ENCODE results near the gene CALHM4.

CALHM4 gene

GRCh38 chr6:116553451-116553850, at the start of gene CALHM4:
Gene CALHM4, plus strand, starts transcription at chr6:116553751. Its CDS starts 43 bp downstream, at chr6:116553794.
- FAIRE-seq: no peak

GRCh38 chr6:116507324-116507723, 46.2 kb upstream of the CALHM4 start:
- no peak for FAIRE-seq

GRCh38 chr6:116508527-116508926, 45.0 kb upstream of the CALHM4 start:
- FAIRE-seq: no peak

- FAIRE-seq: no peak
Measured at GRCh38 chr6:116511424-116512110, 42.0 kb upstream of the CALHM4 start, which contains the start of gene CALHM5. Gene CALHM5, plus strand, starts transcription at chr6:116511639. Its CDS starts 58 bp downstream, at chr6:116511697.

GRCh38 chr6:116512111-116512559, 41.4 kb upstream of the CALHM4 start:
- no peak for FAIRE-seq

GRCh38 chr6:116512734-116513133, 40.8 kb upstream of the CALHM4 start:
- no peak for FAIRE-seq

GRCh38 chr6:116513224-116513875, 40.2 kb upstream of the CALHM4 start:
- no peak for FAIRE-seq

- no peak for FAIRE-seq
Measured at GRCh38 chr6:116514111-116514510, 39.4 kb upstream of the CALHM4 start.

- FAIRE-seq: no peak
Measured at GRCh38 chr6:116515141-116515540, 38.4 kb upstream of the CALHM4 start.

GRCh38 chr6:116518621-116519368, 34.8 kb upstream of the CALHM4 start:
- no peak for FAIRE-seq

- FAIRE-seq: no peak
Measured at GRCh38 chr6:116522896-116523295, 30.7 kb upstream of the CALHM4 start.

- FAIRE-seq: no peak
Measured at GRCh38 chr6:116524236-116524635, 29.3 kb upstream of the CALHM4 start.

- no peak for FAIRE-seq
Measured at GRCh38 chr6:116528133-116528532, 25.4 kb upstream of the CALHM4 start.

GRCh38 chr6:116528780-116529179, 24.8 kb upstream of the CALHM4 start:
- FAIRE-seq: no peak

GRCh38 chr6:116529466-116530290, 23.9 kb upstream of the CALHM4 start:
- FAIRE-seq: no peak

- peak; percentile 86 for FAIRE-seq
Measured at GRCh38 chr6:116530436-116530835, 23.1 kb upstream of the CALHM4 start.

- FAIRE-seq: peak; percentile 30
Measured at GRCh38 chr6:116531675-116532570, 21.6 kb upstream of the CALHM4 start.

- no peak for FAIRE-seq
Measured at GRCh38 chr6:116533233-116533957, 20.2 kb upstream of the CALHM4 start.

GRCh38 chr6:116535109-116535508, 18.4 kb upstream of the CALHM4 start:
- FAIRE-seq: no peak

- FAIRE-seq: peak; percentile 97
Measured at GRCh38 chr6:116536216-116536621, 17.3 kb upstream of the CALHM4 start.

- FAIRE-seq: no peak
Measured at GRCh38 chr6:116542426-116542825, 11.1 kb upstream of the CALHM4 start.
